Stimulated activated CD8-positive, alpha-beta memory T cell treated with anti-CD3 and anti-CD28 coated beads, Interleukin-4, amount 100 ng/mL, for 24 hours (primary cell): ENCODE data around the gene GPRC5B.

Source experiments
- DNase-seq: peaks from one replicate; pipeline ENCODE4 v3.0.0-alpha.2; 2020; ENCODE audit warnings: low read depth

Gene GPRC5B

DNA sequence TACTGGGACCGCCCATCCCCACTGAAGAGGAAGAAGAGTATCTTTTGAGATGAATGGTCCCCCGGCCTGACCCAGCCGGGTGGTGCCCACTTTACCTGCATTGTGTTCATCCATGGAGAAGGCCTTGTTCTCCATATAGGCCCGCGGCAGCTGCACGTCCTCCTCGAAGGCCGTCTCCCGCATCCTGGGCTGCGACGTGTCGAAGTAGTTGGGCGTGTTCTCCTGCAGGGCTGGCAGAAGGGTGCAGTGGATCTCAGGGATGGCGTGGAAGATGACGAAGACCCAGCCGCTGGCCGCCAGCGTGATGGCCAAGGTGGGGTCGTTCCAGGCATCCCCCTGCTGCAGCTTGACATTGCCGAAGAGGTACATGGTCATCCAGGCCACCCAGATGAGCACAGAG, 12.9 kb downstream of the GPRC5B start:
- DNase-seq, result no peak

DNA sequence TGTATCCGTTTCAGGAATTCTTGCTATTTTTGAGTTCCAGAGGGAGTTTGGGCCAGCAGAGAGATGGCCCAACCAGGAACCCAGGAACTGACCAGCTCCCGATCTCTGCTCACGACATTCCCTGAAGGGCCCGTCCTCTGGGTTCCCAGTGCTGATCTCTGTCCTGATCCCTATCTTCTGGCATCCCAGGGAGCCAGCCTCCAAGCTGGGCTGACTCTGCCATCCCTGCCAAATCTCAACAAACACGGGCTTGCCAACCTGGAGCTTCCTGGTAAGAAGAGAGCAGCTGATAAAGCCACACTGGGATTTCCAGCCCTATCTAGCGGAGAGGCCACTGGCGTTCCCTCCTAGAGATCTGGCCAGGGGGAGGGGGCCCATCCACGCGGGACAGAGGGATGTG, 16.2 kb downstream of the GPRC5B start:
- DNase-seq, result no peak

DNA sequence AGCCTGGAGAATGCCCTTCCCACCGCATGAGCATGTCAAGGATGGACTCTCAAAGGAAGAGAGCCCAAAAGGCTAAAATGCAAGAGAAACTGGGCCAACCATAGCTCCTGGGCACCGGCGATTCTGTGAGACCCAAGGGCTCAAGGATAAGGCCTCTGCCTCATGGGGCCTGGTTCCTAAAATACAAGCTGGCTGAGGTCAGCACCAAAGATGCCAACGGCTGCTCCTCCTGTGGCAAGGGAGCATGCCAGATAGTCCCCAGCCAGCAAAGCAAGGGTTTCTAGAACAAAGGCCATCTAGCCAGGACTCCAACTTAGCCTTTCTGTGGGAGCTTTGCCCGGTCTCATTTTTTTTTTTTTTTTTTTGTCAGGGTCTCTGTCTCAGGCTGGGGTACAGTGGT, 20.1 kb downstream of the GPRC5B start:
- DNase-seq, result no peak

DNA sequence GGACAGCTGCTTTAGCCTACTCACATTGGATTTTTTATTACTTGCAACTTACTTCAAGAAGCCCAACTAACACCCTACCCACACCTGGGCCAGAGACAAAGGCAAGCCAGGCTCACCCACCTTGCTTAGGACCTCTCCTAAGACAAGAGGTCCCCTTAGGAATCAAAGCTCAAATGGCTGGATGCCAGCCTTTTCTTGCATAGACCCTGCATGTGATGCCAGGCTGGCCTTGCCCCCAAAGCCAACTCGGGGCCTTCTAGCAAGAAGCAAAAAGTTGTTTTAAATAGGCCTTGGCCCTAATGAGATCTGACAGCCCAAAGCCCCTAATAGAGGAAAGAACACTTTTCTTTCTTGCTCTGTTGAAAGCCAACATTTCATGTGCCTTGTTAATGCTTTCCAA, 20.7 kb downstream of the GPRC5B start:
- no peak for DNase-seq

DNA sequence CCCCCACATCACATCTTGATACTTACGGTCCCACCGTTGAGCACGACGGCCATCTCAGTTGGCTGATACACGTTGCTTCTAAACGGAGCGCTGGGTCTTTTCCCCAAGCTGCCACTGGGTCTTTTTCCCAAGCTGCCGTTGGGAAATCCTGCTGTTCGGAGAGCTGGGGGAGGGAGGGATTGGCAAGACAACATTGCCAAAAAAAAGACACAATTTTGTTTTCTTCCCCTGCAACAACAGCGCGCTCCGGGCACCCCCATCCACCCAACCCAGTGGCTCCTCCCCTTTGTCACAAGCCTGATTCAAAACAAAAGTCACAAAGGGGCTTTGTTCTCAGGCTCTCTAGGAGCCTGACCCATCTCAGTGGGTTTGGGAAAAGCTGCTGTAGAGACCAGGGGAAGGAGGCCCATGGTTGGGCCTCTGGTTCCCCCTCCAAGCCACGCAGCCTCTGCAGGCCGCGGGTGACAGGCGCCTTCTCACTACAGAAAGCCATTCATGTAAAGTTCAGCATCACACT, 22.8 kb downstream of the GPRC5B start:
- no peak for DNase-seq

DNA sequence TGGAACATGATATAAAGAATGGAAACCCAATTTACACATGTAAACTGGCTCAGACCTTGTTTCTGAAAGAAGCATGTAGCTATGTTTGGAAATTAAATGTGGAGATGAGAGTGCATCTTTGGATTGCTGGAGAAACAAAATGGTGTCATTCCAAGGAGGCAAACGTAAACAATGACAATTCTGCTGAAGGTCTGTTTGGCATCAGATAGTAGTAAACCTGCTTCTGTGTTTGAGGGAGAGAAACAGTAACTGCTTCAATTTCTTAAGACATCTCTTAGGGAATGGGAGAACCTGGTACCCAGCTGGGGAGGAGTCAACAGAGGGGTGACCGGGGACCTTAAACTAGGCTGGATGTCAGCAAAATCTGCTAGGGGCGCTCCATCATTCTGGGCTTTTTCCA, 23.5 kb downstream of the GPRC5B start:
- DNase-seq, result no peak

DNA sequence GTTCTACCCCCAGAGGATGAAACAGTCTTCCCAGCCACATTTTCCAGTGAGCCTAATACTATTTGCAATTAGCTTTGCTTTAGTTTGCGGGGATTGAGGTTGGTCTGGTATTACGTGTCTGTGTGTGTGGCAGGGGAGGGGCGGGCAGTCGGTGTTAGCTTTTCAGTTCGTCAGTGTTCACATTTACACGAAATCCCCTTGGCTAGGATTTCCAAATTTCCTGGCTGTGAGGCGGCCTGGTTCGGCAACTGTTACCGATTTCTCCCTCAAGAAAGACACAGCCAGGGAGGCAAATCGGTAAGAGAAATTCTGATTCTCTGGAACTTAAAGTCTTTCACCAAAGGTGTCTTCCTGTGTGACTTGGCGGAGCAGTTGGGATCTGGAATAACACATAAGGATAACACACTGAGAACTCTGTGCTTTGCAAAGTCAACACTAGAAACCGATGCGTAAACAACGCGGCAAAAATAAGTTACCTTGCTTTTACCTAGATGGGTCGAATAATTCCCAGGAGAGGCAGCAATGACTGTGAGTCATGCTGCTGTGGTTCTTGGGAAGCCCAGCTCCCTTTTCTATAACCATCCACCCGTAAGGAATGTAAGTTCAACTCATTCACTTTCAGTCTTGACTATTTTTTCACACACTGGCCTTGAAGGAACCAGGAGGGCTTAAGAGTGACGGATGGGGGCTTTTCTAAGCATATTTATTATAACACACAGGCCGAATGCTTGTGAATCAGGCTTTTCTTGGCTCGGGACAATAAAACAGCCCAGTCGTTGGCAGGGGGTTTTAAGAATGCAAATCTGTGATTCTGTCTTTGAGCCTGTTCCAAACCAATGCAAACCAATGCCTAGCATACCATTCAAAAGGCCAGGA, 24.2 kb downstream of the GPRC5B start:
- no peak for DNase-seq

DNA sequence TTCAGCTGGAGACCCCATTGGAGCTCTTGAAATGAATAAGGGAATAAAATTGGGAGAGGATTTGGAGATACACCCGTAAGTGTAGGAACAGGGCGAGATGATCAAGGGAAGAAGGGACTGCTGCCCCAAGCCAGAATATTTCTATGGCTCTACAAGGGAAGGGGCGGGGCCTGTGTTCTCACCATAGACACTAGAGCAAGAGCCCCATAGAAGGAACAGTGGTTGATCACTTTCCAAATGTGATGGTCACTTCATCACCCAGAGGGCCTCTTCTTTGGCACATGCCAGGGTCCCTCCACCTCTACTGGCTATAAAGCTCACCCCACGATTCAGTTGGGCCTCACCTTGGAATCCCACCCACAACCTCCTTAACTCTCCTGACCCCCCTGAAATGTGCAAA, 25.0 kb downstream of the GPRC5B start:
- DNase-seq, result no peak

DNA sequence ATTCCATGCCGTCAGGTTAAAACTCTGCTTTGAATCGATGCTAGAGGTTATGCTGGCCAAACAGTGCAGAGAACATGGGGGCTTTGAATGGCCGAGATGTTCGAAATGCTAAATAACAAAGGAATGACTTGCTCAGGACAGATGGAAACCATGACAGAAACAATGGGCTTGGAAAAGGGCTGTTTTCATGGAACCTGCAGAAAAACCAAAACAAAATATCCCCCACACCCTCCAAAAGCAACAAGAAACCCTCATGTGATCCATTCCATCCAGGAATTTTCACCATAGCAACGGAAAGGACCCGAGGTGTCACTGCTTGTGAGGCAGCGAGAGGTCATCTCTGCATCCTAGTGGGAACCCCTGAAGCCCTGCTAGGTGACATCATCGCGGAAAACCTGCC, 25.5 kb downstream of the GPRC5B start:
- DNase-seq, result no peak

DNA sequence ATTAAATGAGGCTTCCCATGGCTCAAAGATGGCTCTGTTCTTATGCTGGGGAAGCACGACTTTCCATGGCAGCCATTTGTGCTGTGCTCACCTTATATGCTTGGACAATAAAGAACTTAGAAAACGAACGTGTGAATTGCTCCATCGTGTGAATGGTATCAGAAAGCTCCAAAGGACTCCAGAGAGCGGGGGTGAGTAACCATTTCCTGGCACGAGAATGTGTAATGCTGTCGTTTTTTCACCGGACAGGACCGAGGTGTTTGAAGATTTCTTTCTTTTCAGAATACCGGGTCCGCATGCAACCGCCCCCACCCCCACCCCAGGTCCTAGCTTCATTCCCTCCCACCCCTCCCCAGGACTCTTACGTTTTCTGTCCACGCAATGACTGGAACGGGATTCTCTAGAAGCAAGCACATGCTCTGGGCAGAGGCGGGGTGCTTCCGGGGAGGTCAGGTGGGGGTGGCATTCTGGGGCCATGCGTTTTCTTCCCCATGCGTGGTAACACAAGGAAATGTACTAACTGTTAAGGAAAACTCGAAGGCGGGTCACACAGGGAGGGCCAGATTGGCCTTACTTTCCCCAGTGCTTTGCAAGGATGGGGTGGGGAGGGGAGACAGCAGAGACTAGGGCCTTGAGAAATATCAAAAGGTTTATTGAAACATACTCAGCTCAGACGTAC, 26.2 kb downstream of the GPRC5B start:
- no peak for DNase-seq

DNA sequence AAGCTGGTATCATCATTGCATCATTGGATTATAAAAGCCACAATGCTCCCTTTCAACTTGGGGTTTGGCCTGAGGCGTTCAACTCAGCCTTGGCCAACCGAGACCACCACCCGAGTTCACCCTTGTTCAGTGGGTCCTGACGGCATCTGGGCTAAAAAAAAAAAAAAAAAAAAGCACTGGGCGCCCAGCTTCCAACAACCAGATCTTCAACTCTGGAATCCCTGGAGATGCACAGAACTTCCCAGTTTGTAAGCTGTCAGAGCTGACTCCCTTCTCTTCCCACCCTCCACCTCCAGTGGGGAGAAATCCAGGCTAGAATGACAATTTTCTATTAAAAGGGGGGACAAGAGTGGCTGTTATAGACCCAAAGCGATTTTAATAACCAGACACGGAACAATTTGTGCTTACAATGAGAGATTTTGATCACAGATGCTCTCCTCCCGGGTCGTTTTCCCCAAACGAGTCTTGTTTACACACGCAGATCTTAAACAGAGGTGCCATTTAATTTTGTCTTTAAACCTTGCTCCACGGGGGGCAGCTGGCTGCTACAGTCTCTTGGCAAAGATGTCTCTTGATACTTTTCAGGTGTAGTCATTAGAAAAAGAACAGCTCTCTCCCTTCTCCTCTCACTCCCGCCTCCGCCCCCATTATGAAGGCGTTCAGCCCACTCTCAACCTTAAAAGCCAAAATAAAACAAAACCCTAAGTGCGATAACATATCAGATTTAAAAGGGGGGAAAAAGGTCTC, 26.9 kb downstream of the GPRC5B start:
- DNase-seq, result no peak

DNA sequence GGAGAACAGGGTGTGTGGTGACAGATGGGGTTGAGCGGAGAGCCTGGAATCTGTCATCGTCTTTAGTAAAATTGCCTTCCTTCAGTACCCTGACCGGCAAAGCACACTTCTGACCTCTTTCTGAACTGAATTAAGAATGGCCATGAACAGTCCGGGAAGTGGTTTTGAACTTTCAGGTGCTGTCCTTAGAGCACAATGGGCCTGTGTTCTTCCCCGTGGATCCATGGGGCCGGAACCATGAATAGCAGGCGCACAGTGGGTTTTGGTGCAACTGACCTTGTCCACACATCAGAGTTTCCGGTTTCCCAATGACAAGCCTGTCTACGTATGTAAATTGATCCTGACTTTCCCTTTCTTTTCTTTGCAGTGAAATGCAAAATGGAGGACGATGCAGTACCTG, 28.5 kb downstream of the GPRC5B start:
- no peak for DNase-seq

DNA sequence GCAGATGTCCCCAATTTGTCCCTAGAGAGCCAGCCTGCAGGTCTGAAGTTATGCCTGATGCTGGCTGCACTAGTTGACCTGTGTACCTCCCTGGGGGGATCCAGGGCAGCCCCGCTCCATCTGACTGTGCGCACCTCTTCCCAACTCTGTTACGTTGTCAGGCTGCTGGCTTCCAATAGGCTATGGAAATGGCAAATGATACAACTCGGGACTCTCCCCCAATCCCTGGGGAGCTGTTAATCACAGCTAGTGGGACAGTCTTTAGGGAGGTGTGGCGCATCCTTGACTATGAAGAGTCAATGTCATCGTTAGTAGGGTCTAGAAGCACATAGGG, 30.1 kb downstream of the GPRC5B start:
- no peak for DNase-seq

DNA sequence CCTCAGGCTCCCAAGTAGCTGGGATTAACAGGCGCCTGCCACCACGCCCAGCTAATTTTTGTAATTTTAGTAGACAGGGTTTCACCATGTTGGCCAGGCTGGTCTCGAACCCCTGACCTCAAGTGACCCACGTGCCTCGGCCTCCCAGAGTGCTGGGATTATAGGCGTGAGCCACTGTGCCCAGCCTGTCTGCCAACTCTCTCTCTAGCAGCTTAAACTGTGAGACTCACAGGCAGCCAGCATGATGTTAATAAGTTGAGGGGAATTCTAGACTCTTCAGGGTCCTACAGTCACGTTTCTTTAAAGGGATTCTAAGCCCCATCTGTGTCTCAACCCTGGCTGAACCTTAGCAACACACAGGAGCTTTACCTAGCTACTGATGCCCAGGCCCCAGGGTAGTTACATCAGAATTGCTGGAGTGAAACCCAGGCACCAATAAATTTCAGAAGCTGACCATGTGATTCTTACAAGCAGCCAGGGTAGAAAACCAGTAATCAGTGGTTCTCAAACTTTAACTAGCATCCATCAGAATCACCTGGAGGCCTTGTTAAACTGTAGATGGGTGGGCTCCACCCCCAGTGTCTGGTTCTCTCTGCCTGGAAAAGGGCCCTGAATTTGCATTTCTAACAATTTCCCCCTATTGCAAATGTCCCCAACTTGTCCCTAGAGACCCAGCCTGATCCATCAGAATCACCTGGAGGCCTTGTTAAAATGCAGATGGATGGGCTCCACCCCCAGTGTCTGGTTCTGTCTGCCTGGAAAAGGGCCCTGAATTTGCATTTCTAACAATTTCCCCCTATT, 30.7 kb downstream of the GPRC5B start:
- no peak for DNase-seq

DNA sequence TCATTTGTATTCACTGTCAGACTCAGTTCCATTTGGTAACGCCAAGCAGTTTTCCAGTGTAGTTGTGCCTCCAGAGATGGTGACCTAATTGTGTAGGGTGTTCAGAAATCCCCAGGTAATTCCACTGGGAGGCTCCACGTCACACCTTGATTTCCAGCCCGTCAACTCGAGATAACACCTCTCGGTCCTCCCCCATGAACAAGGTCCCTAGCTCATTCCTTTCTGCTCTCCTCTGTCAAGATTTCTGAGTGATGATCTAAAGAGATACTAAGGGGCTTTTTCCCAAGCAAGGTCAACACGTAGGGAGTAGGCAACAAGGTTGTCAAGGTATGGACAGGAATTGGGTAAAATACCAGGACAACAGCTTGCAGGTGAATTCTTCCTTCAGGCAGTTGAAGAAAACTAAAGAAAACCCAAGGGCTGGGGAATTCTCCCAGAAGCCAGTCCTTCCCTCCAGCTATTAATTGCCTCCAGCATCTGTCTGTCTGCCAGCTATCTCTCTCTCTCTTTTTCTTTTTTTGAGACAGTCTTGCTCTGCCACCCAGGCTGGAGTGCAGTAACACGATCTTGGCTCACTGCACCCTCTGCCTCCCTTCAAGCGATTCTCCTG, 31.4 kb downstream of the GPRC5B start:
- DNase-seq, result no peak

DNA sequence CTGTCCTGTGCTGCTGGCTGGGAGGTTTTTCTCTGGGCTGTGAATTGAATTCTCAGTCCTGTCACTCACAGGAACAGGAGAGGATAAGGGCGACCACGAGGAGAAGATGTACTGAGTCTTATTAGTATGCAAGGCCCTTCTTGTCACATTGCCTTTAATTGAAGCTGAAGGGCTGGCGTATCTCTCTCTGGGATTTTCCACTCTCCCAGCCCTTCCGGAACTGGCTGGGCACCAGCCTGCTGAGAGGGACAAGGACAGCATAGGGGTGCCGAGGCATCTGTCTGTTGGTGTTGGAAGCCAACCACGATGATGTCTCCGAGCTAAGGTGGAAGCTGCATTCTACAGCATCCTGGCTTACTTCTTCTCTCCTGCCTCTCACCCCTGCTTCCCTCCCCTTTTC, 33.2 kb downstream of the GPRC5B start:
- no peak for DNase-seq

DNA sequence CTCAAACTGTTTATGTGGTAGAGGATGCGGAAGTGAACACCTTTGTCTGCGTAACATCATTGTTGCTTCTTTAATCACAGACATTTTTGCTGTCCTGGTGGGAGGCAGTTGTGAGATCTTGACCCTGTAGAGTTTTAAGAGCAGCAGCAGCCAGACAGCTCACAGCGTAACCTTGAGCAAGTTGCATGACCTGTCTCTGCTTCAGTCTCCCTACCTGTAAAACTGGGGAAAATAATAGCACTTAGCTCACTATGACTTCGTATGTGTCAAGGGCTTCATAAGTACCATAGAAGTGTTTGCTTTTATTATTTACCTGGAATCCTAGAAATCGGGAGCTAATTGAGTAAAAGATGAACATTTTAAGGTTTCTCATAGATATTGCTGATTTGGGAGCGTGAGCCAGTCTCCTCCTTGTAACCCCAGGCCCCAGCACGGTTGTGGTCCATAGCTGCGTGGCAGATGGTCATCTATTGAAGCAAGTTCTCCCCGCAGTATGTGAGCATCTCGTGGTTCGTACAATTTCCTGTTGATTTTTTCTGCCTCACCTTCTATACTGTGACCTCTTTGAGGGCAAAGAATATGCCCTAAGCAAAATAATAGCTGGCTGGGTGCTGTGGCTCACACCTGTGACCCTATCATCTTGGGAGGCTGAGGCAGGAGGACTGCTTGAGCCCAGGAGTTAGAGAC, 34.4 kb downstream of the GPRC5B start:
- no peak for DNase-seq

DNA sequence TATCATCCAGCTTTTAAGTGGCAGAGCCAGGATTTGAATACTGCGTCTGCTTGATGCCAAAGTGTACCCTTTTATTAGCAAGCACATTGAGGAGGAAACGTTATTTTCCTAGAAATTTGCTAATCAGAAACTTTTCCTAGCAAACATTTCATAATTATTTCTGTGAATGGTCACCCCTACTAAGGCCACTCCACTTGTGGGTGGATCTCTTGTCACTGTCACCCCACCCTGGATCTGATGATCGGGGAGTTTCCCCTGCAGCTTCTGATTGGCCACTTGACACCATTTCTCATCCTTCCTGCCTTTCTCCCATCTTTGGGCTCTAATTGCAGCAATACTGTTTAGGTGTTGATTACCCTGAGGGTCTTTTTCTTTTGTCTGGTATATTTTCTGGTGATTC, 35.9 kb downstream of the GPRC5B start:
- DNase-seq, result no peak

DNA sequence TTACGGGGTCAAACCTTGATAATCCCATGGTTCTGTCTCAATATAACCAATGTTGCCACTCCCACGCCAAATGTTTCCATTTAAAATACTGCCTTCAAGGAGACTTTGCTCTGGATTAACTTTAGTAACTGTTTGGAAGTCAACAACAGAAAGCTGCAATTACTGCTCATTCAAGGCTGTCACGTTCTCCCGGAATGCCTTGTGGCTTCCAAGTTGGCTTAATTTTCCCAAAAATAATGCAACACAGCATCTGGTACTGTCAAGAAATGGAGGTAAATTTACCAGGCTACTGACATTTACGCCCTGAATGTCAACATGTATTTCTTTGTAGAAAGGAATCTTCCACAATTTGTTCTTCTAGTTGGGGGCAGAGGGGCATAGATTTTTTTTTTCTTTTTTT, 38.2 kb downstream of the GPRC5B start:
- no peak for DNase-seq

DNA sequence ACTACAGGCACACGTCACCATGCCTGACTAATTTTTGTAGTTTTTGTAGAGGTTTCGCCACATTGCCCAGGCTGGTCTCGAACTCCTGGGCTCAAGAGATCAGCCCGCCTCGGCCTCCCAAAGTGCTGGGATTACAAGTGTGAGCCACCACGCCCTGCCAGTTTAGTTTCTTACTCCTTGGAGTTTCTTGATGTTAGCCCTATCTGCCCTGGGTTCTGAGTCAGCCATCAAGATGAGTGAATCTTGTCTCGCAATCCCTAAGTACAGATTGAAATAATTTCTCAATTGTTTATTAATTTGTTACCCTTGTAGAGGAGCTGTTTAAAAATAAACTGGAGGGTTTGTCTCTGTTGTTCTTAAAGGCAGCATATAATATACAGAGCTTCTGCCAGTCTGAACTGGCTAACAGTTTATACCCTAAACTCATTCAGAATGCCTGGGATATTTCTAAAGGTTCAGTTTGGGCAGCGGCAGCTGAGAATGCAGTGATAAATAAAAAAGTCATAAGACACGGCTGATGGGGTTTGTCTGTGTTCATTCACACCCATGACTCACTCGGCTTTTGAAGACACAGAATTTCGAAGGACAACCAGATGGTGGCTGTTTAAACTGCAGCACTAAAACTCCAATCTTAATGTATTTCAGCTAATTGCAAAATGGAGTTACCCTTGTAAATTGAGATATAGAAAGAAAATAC, 39.6 kb downstream of the GPRC5B start:
- DNase-seq, result no peak
